BLaER1 treated with 17β-estradiol and CSF1 and Interleukin-3, amounts not matched to agents 10 nM and 100 nM (cell line): Measurements from ENCODE around the gene HSD17B13.

Source experiments
- H3K27ac ChIP-seq, 11 experiments: shearing (Covaris generic); formaldehyde crosslinking; 2 replicates each; pipeline ENCODE4 v1.8.1; 2022
- H3K27me3 ChIP-seq, 11 experiments: shearing (Covaris generic); formaldehyde crosslinking; 2 replicates each; pipeline ENCODE4 v1.8.1; 2022
- H3K36me3 ChIP-seq, 11 experiments: shearing (Covaris generic); formaldehyde crosslinking; 2 replicates each; pipeline ENCODE4 v1.8.1; 2022
- H3K4me1 ChIP-seq, 10 experiments: shearing (Covaris generic); formaldehyde crosslinking; 2 replicates each; pipeline ENCODE4 v1.8.1; 2022
- H3K4me2 ChIP-seq, 11 experiments: shearing (Covaris generic); formaldehyde crosslinking; 2 replicates each; pipeline ENCODE4 v1.8.1; 2022
- H3K4me3 ChIP-seq, 10 experiments: shearing (Covaris generic); formaldehyde crosslinking; 2 replicates each; pipeline ENCODE4 v1.8.1; 2022
- H3K9ac ChIP-seq, 11 experiments: shearing (Covaris generic); formaldehyde crosslinking; 2 replicates each; pipeline ENCODE4 v1.8.1; 2022
- H3K9me3 ChIP-seq, 11 experiments: shearing (Covaris generic); formaldehyde crosslinking; replicated peaks in 1 of 11; 2 replicates each; pipeline ENCODE4 v1.8.1; 2022
- H4K20me1 ChIP-seq, 11 experiments: shearing (Covaris generic); formaldehyde crosslinking; 2 replicates each; pipeline ENCODE4 v1.8.1; 2022
- Cebpa-rat ChIP-seq, 11 experiments: shearing (Covaris generic); IDR thresholded peaks; 2 replicates each; pipeline ENCODE4 v1.8.1; 2022

HSD17B13 gene

GRCh38 chr4:87283151-87283550 lies 39.5 kb downstream of the HSD17B13 start:
- Histone ChIP-seq H4K20me1 (no peaks in the 10 kb centered on the region), H3K4me1 (no peaks in the 10 kb centered on the region), H3K9me3 (peaks cover 37 to 50% (median 42%) of the 10 kb centered on the region in 11 experiments), H3K27ac (no peak overlapping the region), H3K4me2 (no peak overlapping the region), H3K4me3 (no peak overlapping the region), H3K27me3 (no peaks in the 10 kb centered on the region), H3K9ac (no peak overlapping the region), H3K36me3 (no peaks in the 10 kb centered on the region; a peak in 2 of 22 replicates)
- TF ChIP-seq Cebpa-rat (IDR thresholded peaks at IDR 0.05), result no peak

DNA sequence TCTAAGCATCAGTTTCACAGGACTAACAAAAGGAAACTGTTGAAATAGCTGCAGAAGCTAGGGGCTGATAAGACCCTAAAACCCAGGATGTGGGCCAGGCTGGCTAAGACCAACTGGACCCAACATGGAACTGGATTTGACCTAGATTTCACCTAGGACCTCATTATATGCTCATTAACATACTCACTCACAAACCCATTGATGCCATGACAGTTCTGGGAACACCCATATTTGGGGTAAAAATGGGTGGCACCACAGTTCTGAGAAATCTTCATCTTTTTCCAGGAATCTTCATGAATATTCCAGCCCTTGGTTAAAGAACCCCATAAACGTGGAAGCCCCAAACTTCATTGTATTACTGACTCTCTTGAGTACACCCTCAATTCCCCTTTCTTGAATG lies 41.1 kb downstream of the HSD17B13 start:
- Histone ChIP-seq H3K27me3 (no peaks in the 10 kb centered on the region), H3K4me1 (no peaks in the 10 kb centered on the region), H3K9ac (no peak overlapping the region), H4K20me1 (no peaks in the 10 kb centered on the region), H3K9me3 (peaks cover 27 to 40% (median 32%) of the 10 kb centered on the region in 11 experiments), H3K36me3 (no peaks in the 10 kb centered on the region; a peak in 2 of 22 replicates), H3K4me3 (no peak overlapping the region), H3K4me2 (no peak overlapping the region), H3K27ac (no peak overlapping the region)
- TF ChIP-seq Cebpa-rat (IDR thresholded peaks at IDR 0.05), result no peak

- Histone ChIP-seq H3K27me3 (no peaks in the 10 kb centered on the region), H4K20me1 (no peaks in the 10 kb centered on the region), H3K27ac (no peak overlapping the region), H3K36me3 (no peaks in the 10 kb centered on the region), H3K4me3 (no peak overlapping the region), H3K4me1 (0 out of 20 replicates have a peak, but pooled peaks cover 0 to 7% (median 0%) of the 10 kb centered on the region in 10 experiments), H3K9me3 (peaks cover 0 to 10% (median 4%) of the 10 kb centered on the region in 11 experiments; a peak in 8 of 22 replicates), H3K4me2 (no peak overlapping the region), H3K9ac (no peak overlapping the region)
- TF ChIP-seq Cebpa-rat (IDR thresholded peaks at IDR 0.05), result no peak
These were observed 44.3 kb downstream of the HSD17B13 start for GRCh38 chr4:87278335-87278794.

DNA sequence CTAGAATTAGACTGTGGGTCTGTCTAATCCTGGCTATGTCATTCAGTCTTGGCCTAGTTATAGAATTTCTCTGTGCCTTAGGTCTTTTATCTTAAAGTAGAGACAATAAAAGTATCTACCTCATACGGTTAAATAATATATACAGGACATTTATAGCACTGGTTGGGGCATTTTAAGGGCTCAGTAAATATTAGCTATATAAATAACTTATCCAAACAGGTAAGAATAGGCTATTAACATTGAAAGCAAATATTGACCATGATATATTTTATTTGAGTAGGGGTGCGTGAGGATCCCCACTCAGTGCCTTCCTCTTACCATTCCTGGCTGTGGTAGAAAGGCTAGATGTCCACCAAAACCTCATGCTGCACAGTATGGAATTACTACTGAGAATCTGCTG lies 47.4 kb downstream of the HSD17B13 start:
- Histone ChIP-seq H3K4me3 (no peak overlapping the region), H3K27me3 (no peaks in the 10 kb centered on the region), H3K4me1 (0 out of 20 replicates have a peak, but pooled peaks cover 0 to 7% (median 0%) of the 10 kb centered on the region in 10 experiments), H4K20me1 (no peaks in the 10 kb centered on the region), H3K4me2 (no peak overlapping the region), H3K9me3 (peaks cover 0 to 8% (median 0%) of the 10 kb centered on the region in 11 experiments; a peak in 3 of 22 replicates), H3K36me3 (no peaks in the 10 kb centered on the region), H3K9ac (no peak overlapping the region), H3K27ac (no peak overlapping the region)
- TF ChIP-seq Cebpa-rat (IDR thresholded peaks at IDR 0.05), result no peak

DNA sequence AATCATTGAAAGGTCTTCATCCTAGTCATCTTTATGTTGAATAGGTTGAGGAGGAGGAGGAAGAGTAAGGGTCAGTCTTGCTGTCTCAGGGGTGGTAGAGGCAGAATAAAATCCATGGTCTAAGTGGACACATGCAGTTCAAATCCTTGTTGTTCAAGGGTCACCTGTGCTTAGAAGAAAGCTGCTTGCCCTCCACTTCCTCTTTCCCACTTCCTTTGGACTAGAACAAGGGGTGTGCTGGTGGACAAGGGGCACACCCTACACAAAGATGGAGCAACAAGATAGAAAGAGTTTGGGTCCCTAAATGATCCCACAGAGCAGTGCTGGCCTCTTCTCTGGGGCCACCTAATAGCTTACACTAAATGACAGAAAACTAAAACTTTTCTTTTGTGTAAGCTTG lies 47.9 kb downstream of the HSD17B13 start:
- Histone ChIP-seq H3K9me3 (peaks cover 0 to 8% (median 0%) of the 10 kb centered on the region in 11 experiments; a peak in 3 of 22 replicates), H3K4me3 (no peak overlapping the region), H3K27me3 (no peaks in the 10 kb centered on the region), H4K20me1 (no peaks in the 10 kb centered on the region), H3K4me2 (no peak overlapping the region; a peak in 1 of 22 replicates), H3K9ac (no peak overlapping the region), H3K4me1 (0 out of 20 replicates have a peak, but pooled peaks cover 0 to 7% (median 0%) of the 10 kb centered on the region in 10 experiments), H3K36me3 (no peaks in the 10 kb centered on the region), H3K27ac (no peak overlapping the region)
- TF ChIP-seq Cebpa-rat (IDR thresholded peaks at IDR 0.05), result no peak

GRCh38 chr4:87274327-87274726 lies 48.4 kb downstream of the HSD17B13 start:
- no peak overlapping the region for H3K4me3 ChIP-seq
- H3K27ac ChIP-seq, result no peak overlapping the region
- TF ChIP-seq Cebpa-rat (IDR thresholded peaks at IDR 0.05), result no peak
- no peaks in the 10 kb centered on the region for H3K36me3 ChIP-seq
- 0 out of 20 replicates have a peak, but pooled peaks cover 0 to 7% (median 0%) of the 10 kb centered on the region in 10 experiments for H3K4me1 ChIP-seq
- no peak overlapping the region for H3K4me2 ChIP-seq
- H3K27me3 ChIP-seq, result no peaks in the 10 kb centered on the region
- no peak overlapping the region for H3K9ac ChIP-seq
- H3K9me3 ChIP-seq, result peaks cover 0 to 8% (median 0%) of the 10 kb centered on the region in 11 experiments; a peak in 3 of 22 replicates
- H4K20me1 ChIP-seq, result no peaks in the 10 kb centered on the region

DNA sequence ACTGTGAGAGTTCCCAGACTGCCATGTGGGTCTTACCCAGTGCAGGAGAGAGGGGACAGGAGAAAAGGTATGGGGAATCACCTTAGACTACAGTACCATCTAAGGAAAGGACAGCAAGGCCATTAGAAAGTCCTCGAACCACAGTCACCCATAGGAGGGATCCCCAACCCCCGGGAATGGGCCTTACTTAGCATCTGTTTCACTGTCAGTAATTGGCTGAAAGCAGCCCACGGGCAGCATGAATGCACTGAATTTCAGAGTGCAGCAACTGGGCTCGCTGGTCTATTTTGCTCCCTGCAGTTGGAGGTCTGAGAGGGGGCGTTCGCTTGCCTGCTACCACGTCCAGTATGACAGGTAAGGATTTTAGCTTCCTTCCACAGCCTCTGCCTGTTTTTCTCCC lies 51.9 kb downstream of the HSD17B13 start:
- no peaks in the 10 kb centered on the region for H4K20me1 ChIP-seq
- H3K4me1 ChIP-seq, result 0 out of 20 replicates have a peak, but pooled peaks cover 0 to 7% (median 0%) of the 10 kb centered on the region in 10 experiments
- no peak overlapping the region for H3K9ac ChIP-seq
- H3K9me3 ChIP-seq, result no peaks in the 10 kb centered on the region
- no peaks in the 10 kb centered on the region for H3K36me3 ChIP-seq
- no peak overlapping the region for H3K4me3 ChIP-seq
- H3K4me2 ChIP-seq, result no peak overlapping the region
- no peak for TF ChIP-seq Cebpa-rat (IDR thresholded peaks at IDR 0.05)
- no peak overlapping the region for H3K27ac ChIP-seq
- H3K27me3 ChIP-seq, result no peaks in the 10 kb centered on the region

DNA sequence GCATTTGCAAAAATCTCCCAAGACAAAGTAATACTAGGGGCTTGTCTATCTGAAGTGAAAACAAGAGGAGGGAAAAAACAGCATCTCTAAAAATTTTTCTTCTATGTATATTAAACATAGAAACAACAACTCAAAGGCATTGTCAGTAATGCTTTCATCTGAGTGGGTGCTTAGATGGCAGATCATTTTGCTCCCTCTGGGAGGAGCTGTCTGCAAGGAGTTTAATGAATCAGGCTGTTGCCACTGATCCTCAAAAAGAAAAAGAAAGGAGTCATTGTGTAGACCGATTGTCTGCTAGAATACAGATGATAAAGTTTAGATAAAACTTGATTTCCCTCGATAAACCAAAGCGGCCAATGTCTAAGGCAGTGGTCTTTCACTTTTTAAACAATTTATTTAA lies 52.5 kb downstream of the HSD17B13 start:
- Histone ChIP-seq H3K36me3 (no peaks in the 10 kb centered on the region), H3K9ac (no peak overlapping the region), H3K4me2 (no peak overlapping the region), H3K4me1 (0 out of 20 replicates have a peak, but pooled peaks cover 0 to 5% (median 0%) of the 10 kb centered on the region in 10 experiments), H3K4me3 (no peak overlapping the region), H3K27me3 (no peaks in the 10 kb centered on the region), H4K20me1 (no peaks in the 10 kb centered on the region), H3K27ac (no peak overlapping the region), H3K9me3 (no peaks in the 10 kb centered on the region)
- TF ChIP-seq Cebpa-rat (IDR thresholded peaks at IDR 0.05), result no peak

DNA sequence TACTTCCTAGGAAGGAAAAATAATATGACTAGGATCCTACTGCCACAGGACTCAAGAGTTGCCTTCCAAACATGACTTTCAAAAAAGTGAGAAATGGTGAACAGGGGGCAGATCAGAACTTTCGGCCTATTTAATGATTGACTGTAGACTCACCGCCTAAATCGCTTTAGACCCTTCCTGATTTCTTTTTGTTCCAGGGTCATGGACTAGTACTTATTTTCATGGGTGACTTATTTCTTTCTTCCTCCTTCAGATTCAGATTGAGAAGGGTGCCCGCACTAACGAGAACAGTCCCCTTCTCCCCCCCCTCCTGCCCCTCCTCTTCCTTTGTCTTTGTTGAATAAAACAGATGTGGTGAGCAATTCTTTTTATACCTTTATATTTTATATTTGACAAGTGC lies 54.3 kb downstream of the HSD17B13 start:
- Histone ChIP-seq H3K4me1 (peaks cover 10 to 14% (median 12%) of the 10 kb centered on the region in 10 experiments), H3K4me2 (no peak overlapping the region), H4K20me1 (no peaks in the 10 kb centered on the region), H3K9me3 (no peaks in the 10 kb centered on the region), H3K27me3 (no peaks in the 10 kb centered on the region), H3K4me3 (no peak overlapping the region), H3K9ac (no peak overlapping the region), H3K27ac (no peak overlapping the region), H3K36me3 (no peaks in the 10 kb centered on the region)
- TF ChIP-seq Cebpa-rat (IDR thresholded peaks at IDR 0.05), result no peak

GRCh38 chr4:87266986-87267385 lies 55.7 kb downstream of the HSD17B13 start:
- no peaks in the 10 kb centered on the region for H4K20me1 ChIP-seq
- H3K4me2 ChIP-seq, result no peak overlapping the region
- peaks cover 10 to 14% (median 12%) of the 10 kb centered on the region in 10 experiments for H3K4me1 ChIP-seq
- TF ChIP-seq Cebpa-rat (IDR thresholded peaks at IDR 0.05), result no peak
- H3K27ac ChIP-seq, result no peak overlapping the region
- H3K9me3 ChIP-seq, result peaks cover 7 to 13% (median 11%) of the 10 kb centered on the region in 11 experiments; a peak in 18 of 22 replicates
- H3K36me3 ChIP-seq, result no peaks in the 10 kb centered on the region
- H3K9ac ChIP-seq, result no peak overlapping the region
- H3K4me3 ChIP-seq, result no peak overlapping the region
- H3K27me3 ChIP-seq, result no peaks in the 10 kb centered on the region
